ENCODE data around the gene PPHLN1.

DNA sequence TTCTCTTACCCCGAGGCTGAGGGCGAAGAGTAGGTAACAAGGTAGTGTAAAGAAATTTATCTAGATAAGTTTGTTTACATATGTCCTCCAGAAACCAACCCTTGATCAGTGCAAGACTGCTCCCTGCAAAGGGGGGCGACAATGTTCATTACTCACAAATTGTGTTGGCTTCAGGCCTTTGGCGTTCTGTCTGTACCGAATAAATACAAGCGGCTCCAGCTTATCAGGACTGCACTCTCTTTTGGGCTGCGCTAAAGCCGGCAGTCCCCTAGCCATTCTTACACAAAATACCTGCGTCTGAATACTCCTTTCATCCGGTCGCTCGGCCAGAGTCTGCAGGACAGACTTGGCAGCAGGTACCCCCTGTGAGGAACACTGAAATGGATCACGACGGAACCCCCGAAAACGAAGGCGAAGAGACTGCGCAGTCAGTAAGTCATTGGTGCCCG lies 116.4 kb downstream of the PPHLN1 start:
- TF ChIP-seq ARNT (IDR thresholded peaks at IDR 0.05): no peak
- no peak for TF ChIP-seq FOXA1 (IDR thresholded peaks at IDR 0.05)
- no peak for TF ChIP-seq TARDBP (IDR thresholded peaks at IDR 0.05)
- no peak for TF ChIP-seq ZNF384 (IDR thresholded peaks at IDR 0.05)
- no peak for TF ChIP-seq ELF4 (IDR thresholded peaks at IDR 0.05)
- no peak for TF ChIP-seq FOXM1 (IDR thresholded peaks at IDR 0.05; ENCODE audit: borderline replicate concordance)
- TF ChIP-seq HDGF (IDR thresholded peaks at IDR 0.05; ENCODE audit: borderline replicate concordance): no peak
- no peak for TF ChIP-seq BHLHE40 (IDR thresholded peaks at IDR 0.05; ENCODE audit: borderline replicate concordance)
- TF ChIP-seq PKNOX1 (IDR thresholded peaks at IDR 0.05): no peak
